Progenitor cell of endocrine pancreas (in vitro differentiated cells): ENCODE data around the gene MYBBP1A. TPM values are rescaled to one million over a fixed set of nuclear protein-coding genes. Genes with fewer than 3 reads are reported as not detected.

ENCODE experiments used
- DNase-seq: peaks from one replicate; pipeline ENCODE4 v3.0.0; 2021; ENCODE audit warnings: low spot score; ENCODE audit not compliant: unreplicated experiment
- H3K27ac Mint-ChIP-seq: 2 replicates; pipeline ENCODE4 v1.8.0; 2021; ENCODE audit warnings: mild to moderate bottlenecking, moderate library complexity, mixed read lengths
- H3K27me3 Mint-ChIP-seq: 2 replicates; pipeline ENCODE4 v1.8.0; 2021; ENCODE audit warnings: mixed read lengths
- H3K36me3 Mint-ChIP-seq: 2 replicates; pipeline ENCODE4 v1.8.0; 2022; ENCODE audit warnings: mixed read lengths; ENCODE audit not compliant: insufficient read depth
- H3K4me1 Mint-ChIP-seq: 2 replicates; pipeline ENCODE4 v1.8.0; 2021; ENCODE audit warnings: low read depth, mixed read lengths
- H3K4me3 Mint-ChIP-seq: 2 replicates; pipeline ENCODE4 v1.8.0; 2021; ENCODE audit warnings: low read depth, mild to moderate bottlenecking, moderate library complexity, mixed read lengths
- H3K9me3 Mint-ChIP-seq: 2 replicates; pipeline ENCODE4 v1.8.0; 2021; ENCODE audit warnings: low read depth, mixed read lengths
- total RNA-seq: library from RNA; stranded (reverse); gene quantifications from 2 replicates; pipeline ENCODE4 v1.2.1, GENCODE V29; 2021
- TF ChIP-seq, protein P1 (sequence below): fragments of 200-600 bp; sonication (generic); IDR thresholded peaks from one replicate; pipeline ENCODE4 v1.5.0; 2021; ENCODE audit warnings: antibody characterized with exemption, mild to moderate bottlenecking; ENCODE audit not compliant: unreplicated experiment

MYBBP1A gene
- total RNA-seq, 1 donor from 2014 or later, result 55.2 TPM

DNA sequence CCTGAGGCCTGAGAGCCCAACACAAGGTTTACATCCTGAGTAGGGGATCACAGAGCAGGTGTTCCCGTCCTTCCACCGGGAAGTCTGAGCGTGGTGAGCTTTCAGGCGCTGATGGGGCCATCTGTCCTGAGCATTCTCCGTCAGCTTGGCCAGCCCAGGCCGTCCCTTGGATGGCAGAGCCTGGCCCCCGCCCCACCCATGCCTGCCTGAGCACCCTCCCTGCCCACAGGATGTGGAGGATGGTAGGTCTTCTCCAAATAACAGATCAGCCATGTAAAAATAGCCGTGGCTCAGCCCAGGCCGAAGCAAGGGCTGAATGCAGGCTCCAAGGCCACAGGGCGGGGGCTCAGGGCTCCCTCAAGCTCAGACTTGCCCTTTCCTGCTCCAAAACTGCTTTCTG is 36.3 kb downstream of the MYBBP1A start:
- Mint-ChIP-seq H3K27me3 (peaks cover 4% of the 10 kb centered on the region), H3K4me3 (no peak overlapping the region), H3K9me3 (no peaks in the 10 kb centered on the region), H3K36me3 (no peaks in the 10 kb centered on the region), H3K4me1 (peaks cover 33% of the 10 kb centered on the region), H3K27ac (no peak overlapping the region)
- TF ChIP-seq, protein P1, sequence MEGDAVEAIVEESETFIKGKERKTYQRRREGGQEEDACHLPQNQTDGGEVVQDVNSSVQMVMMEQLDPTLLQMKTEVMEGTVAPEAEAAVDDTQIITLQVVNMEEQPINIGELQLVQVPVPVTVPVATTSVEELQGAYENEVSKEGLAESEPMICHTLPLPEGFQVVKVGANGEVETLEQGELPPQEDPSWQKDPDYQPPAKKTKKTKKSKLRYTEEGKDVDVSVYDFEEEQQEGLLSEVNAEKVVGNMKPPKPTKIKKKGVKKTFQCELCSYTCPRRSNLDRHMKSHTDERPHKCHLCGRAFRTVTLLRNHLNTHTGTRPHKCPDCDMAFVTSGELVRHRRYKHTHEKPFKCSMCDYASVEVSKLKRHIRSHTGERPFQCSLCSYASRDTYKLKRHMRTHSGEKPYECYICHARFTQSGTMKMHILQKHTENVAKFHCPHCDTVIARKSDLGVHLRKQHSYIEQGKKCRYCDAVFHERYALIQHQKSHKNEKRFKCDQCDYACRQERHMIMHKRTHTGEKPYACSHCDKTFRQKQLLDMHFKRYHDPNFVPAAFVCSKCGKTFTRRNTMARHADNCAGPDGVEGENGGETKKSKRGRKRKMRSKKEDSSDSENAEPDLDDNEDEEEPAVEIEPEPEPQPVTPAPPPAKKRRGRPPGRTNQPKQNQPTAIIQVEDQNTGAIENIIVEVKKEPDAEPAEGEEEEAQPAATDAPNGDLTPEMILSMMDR, result no peak
- no peak for DNase-seq

- no peak for DNase-seq
- Mint-ChIP-seq H3K4me3 (no peak overlapping the region), H3K27me3 (peaks cover 4% of the 10 kb centered on the region), H3K36me3 (no peaks in the 10 kb centered on the region), H3K27ac (no peak overlapping the region), H3K4me1 (peaks cover 25% of the 10 kb centered on the region), H3K9me3 (no peaks in the 10 kb centered on the region)
- TF ChIP-seq, protein P1, result no peak
Observed at GRCh38 chr17:4516735-4517134, 38.4 kb downstream of the MYBBP1A start.

- Mint-ChIP-seq H3K27me3 (peaks cover 10% of the 10 kb centered on the region), H3K4me3 (no peak overlapping the region), H3K36me3 (no peaks in the 10 kb centered on the region), H3K4me1 (peaks cover 18% of the 10 kb centered on the region), H3K9me3 (no peaks in the 10 kb centered on the region), H3K27ac (no peak overlapping the region)
- no peak for DNase-seq
- TF ChIP-seq, protein P1, result no peak
Observed at GRCh38 chr17:4515501-4515900, 39.7 kb downstream of the MYBBP1A start.

- Mint-ChIP-seq H3K4me1 (peaks cover 17% of the 10 kb centered on the region), H3K27me3 (peaks cover 11% of the 10 kb centered on the region), H3K36me3 (no peaks in the 10 kb centered on the region), H3K9me3 (no peaks in the 10 kb centered on the region), H3K27ac (peak overlapping the region; percentile 95), H3K4me3 (no peak overlapping the region)
- TF ChIP-seq, protein P1, result no peak
- DNase-seq, result no peak
Observed at GRCh38 chr17:4514779-4515178, 40.4 kb downstream of the MYBBP1A start.

DNA sequence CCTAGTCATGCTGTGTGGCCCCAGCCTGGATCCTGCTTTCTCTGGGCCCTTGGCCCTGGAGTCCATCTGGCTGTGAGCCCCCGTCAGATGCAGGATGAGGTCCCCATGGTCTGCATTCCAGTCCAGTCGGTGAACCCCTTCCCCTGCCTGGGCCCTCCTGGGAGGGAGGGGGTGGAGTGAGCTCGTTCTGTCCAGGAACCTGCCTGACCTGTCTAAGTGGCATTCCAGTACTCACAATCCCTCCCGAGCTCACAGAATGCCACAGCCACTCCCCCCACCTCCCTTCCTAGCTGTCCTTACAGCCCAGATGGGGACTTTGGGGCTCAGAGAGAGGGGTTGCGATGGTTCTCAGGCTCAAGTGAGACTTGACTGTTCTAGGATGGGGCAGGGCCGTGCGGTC is 41.0 kb downstream of the MYBBP1A start:
- Mint-ChIP-seq H3K27me3 (peaks cover 11% of the 10 kb centered on the region), H3K27ac (peak overlapping the region; percentile 95), H3K4me1 (peaks cover 15% of the 10 kb centered on the region), H3K9me3 (no peaks in the 10 kb centered on the region), H3K36me3 (no peaks in the 10 kb centered on the region), H3K4me3 (no peak overlapping the region)
- TF ChIP-seq, protein P1, result no peak
- DNase-seq, result peak; percentile 46
